GM21619 (cell line): Measurements from ENCODE around the gene FKBP11.

Experiments
- ATAC-seq: cut with Tn5 transposase; IDR thresholded peaks from one replicate; pipeline ENCODE4 v1.9.1; 2021; ENCODE audit not compliant: unreplicated experiment

FKBP11 gene

DNA sequence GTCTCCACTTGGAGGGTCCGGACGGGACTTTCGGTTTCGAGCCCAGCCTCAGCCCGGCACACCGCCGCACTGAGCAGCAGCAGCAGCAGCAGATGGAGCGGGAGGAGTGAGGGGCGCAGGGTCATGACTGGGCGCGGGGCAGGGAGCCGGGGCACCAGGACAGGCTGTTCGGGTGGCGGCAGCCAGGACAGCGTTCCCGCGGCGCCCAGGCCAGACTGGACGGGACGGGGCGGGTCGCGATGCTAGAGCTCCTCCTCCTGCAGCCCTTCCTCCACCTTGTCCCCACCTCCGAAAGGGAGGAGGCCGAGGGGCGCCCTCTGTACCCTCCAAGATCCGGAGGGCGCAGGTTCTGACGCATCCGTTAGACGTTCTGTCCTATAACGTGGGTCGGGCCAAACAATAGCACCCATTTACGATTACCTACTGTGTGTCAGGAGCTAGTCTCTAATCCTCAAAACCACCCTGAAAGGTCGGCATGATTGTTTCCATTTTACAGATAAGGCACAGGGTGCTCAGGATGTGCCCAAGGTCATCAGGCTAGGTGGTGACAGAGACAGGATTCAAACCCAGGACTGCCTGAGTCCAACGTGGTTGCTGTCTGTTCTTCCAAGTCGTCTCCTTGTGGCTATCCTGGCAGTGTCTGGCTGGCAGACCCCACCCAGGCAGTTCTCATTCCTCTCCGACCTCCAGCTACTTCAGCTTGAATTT lies at the start of gene FKBP11:
TSS of gene FKBP11 (minus strand) at position 189 of the 708 bp plus-strand sequence. CDS start at position 125, 64 bp downstream.
- ATAC-seq: peak; percentile 60

DNA sequence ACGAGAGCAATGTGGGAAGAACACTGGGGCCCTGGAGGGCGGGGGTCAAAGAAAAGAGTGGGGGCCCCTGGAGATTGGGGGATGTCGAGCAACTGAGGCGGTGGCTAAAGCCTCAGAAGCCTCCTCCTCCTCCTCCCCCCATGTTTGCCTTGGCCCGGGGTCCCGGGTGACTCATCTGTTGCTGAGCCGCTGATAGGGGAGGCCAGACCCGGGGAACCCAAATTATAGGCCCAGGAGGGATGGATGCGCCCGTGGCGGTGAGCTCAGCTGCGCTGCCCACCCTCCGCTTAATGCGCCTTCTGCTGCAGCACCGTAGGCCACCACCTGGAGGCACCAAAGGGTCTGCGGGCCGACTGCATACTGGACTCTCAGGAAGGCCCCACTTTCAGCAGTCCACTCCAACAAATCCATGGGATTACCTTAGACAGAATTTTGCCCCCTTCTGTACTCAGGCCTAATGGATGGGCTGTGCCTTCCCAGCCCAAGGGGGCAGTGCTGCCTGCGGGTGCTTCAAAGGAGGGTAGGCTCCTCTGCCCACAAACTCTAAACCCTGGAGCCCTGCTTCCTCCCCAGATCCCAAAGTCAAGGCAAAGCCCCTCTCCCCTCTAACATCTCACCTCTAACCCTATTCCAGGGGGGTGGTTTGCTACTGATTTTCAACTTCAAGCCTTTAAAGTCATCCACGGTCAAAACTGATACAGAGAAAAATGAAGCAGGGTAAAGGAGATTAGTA lies 48.8 kb upstream of the FKBP11 start:
- no peak for ATAC-seq

DNA sequence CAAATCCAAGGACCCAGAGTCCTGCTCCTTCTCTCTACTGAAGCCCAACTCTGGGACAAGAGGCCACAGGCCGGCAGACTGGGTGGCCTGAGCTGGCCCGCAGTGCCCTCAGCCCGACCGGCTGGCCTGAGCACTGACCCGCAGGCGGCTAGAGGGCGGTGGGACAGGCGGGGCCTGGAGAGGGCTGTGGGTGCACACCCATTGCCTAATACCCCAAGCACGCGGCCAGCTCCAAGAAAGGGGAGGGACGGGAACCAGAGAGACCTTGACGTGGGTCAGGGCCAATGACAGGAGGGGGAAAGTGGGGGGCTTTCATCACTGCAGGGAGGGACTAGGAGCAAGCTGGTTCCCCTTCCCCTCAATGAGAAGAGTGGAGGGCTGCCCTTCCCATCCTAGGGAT lies 48.2 kb upstream of the FKBP11 start:
- ATAC-seq: no peak

DNA sequence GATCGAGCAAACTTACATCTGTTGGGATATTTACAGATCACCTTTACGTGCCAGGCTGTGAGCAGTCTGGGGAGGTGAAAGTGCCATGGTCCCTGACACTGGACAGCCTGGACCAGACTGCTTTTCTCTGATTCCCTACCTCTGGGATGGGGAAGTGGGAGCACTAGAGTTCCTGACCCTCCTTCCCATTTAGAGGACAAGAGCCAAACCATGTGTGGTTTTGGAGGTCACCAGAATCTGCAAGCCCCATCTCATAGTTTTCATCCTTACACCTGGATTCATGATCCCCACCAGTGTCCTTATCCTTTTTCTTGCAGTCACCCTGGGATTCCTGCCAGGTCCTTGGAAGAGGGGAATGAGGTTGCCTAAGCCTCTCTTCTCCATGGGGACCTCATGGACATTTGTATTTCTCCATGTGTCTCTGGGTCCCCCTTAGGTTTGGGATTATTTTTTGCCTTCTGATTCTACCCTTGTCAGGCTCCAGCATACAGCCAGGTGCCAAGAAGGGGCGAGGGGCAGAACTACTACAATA lies 47.7 kb upstream of the FKBP11 start:
- no peak for ATAC-seq

DNA sequence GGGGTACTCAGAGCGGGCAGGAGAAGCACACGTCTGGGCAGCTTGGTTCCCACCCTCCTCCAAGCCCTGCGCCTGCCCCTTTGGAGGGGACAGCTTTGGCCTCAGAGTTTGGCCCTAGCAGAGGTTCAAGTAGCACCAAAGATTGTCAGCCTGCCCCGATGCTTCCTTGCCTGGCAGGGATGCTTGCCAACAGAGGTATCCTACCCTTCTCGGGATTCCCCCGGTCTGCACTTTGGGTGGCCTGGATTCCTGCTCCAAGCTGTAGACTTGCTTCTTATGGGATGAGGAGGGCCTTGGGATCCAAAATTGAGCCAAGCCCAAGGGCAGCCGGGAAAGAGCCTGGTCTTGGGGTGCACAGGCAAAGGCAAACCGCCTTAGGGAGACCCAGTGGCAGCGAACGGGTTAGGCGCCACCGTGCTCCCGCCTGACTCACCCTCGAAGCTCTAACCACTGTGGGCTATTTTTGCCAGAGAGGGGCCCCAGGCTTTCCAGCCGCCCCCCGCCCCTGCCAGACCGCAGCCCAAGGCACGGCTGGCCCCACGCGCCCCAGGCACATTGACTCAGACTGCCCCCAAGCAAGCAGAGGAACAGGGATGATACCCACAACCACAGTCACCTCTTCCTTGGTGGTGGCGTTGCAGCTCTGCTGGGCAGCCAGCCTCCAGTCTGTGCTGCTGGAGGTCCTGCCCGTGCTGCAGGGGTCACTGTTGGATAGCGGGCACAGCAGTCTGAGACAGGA lies 47.1 kb upstream of the FKBP11 start:
- no peak for ATAC-seq

DNA sequence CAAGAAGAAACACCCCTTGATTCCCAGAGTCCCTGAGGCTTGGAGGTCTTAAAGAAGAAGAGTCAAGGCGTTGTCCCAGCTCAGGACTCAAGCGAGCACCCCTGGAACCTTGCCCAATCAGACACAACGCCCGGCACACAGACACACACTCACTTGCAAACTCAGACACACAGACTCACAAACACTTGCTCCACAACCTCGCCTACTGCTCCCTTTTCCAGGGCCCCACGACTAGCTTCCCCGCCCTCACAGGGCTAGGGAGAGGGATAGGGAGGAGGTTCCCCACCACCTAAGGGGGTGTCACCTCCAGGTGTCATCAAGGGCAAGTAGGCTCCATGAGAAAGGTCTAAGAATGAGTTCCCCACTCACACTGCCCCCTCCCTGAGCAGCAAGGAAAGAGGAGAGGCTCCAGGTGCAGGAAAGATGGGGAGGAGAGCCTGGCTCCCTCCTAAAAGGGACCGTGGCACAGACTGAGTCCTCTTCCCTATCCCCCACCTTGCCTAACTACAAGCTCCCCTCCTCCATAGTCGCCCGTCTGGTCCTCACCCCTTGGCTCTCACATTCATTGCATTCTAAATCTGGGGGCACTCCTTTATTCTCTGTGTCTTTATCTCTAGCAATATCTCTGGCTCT lies 45.5 kb upstream of the FKBP11 start:
- ATAC-seq: no peak

DNA sequence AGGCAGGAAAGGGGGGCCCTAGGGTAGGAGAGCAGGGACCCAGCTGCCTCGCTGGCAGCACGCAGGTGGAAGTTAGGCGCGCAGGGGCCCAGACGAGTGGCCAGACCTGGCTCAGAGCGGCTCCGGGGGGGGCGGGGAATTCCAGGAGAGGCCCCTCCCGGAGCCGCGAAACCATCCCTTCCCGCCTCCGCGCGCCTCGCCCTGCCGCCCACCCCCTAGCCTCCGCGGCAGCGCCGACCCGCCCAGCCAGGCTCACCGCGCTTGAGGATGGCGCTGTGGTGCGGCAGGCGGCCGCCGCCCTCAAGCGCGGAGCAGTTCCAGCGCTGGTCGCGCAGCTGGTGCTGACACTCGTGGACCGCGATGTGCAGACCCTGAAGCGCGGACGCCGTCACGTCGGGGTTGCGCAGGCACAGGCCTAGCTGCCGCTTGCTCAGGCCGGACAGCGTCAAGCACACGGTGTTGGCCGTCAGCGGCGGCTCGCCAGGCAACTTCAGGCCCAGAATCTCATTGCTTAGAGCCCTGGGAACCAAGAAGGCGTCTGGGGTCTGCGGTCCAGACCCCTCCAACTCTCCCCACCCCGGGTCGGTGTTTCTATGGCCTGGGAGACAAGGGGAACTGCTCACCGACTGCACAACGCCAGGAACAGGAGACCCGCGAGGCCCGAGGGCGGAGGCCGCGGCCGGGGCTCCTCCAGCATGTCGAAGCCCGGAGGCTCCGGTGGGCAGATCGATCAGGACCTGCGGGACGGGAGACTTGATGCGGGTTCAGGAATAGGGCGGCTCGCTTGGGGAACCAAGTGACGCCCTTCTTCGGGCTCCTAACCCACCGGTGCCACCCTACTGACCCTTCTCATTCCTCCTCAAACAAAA lies 44.8 kb upstream of the FKBP11 start:
- no peak for ATAC-seq

DNA sequence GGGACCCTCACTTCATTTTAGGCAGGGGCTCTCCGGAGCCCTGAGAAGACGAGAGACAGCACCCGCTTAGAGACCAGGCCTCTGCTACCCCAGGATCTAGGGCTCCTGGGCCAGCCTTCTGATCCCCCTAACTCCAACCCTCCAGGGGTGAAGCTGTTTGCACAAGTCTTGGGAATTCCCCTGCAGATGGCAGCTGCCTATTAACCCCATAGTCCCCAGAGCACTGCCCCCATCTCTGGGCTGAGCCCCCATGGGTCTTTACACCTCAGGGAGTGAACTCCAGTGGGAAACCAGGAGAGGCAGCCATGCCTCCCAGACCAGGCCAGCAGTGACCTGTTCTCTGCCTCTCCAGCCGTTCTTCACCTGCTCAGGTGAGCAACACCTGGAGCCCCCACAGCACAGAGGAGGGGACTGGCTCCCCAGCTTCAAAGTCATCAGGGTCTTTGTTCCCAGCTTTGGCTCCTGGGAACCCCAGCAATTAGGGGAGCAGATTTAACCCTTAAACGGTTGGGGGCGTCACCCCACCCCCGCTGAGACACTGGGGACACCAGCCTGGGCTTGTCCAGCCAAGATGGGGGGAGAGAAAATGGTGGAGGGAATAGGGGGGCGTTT lies 44.0 kb upstream of the FKBP11 start:
- no peak for ATAC-seq

DNA sequence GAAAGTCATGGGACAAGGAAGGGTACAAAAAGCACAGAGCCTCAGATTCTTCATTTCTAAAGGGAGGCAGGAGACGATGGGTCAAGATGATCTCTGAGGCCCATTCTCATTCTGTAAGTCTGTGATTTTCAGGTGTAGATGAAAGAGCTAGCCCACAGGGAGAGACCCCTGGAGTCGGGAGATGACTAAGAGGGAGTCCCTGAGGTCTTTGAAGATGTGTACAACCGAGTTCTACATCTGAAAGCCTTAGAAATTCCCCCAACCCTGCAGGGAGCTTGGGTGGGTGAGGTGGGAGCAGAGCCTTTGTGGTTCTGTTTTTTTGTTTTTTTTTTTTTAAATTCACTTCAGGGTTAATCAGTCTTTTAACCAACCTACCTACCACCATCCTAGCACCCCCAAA lies 43.2 kb upstream of the FKBP11 start:
- no peak for ATAC-seq

DNA sequence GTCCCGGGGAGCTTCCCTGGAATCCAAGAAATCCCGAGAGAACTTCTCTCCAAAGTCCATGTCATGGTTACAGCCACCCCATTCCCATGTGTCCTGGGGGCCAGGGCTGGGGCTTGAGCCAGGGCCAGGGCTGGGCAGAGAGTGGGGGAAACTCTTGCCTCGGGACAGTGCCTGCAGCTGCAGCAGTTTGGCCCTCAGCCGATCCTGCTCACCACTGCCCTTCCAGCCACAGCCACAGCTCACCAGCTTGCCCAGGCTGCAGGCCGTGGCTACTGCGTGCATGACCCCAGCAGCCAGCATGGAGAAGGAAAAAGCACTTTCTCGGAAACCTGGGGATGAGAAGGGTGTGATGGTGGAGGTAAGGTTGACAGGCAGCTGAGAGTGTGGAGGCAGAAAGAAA lies 42.7 kb upstream of the FKBP11 start:
- ATAC-seq: no peak

DNA sequence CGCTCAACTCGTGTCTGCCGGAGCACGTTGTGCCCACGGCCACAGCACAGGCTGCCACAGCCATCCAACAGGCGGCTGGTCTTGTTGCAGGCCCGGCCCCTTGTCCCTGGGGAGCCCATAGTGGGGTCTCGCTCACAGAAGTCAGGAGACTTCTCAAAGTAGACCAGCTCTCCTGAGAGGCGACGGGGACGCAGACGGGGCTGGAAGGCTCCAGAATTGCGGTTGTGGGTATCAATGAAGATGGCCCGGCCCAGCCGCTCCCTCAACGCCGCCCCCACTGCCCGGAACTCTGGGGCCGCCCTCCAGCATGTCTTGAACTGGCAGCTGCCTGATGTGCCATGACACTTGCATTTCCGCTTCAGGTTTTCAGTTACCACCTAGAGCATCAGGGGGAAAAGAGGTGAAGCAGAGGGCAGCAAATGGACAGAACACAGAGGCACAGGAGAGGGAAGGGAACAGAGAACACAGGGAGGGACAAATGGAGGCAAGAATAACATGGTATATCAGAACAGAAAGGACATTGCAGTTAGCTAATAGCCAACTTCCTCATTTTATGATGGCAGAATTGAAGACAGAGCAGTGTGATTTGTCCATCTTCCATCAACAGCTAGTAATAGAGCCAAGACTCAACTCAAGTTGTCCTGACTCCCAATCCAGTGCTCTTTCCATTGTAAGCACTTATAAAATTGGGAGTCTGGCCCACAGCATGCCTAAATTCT lies 41.0 kb upstream of the FKBP11 start:
- no peak for ATAC-seq

DNA sequence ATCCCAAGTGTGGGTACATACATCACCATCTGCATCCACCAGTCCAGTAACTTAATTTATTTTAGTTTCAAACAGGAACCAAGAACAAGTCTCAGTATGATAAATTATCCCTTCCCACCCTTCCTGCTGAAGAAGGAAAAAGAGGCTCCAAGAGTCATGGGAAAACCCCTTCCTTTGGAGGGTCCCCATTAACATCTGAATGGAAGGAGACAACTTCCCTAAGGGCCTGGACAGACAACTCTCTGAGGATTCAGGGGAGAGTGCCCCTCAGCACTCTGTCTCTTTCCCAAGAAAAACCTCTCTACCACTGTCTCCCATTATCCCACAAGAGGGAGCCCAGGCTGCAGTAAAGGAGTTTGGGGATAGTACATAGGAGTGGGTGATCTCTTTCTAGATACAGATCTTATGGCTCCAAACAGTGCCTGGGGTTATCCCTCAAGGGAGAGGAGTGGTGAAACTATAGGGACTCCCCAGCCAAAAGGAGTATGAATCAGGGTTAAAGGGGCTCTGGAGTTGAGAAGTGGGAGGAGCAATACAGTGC lies 40.1 kb upstream of the FKBP11 start:
- no peak for ATAC-seq

DNA sequence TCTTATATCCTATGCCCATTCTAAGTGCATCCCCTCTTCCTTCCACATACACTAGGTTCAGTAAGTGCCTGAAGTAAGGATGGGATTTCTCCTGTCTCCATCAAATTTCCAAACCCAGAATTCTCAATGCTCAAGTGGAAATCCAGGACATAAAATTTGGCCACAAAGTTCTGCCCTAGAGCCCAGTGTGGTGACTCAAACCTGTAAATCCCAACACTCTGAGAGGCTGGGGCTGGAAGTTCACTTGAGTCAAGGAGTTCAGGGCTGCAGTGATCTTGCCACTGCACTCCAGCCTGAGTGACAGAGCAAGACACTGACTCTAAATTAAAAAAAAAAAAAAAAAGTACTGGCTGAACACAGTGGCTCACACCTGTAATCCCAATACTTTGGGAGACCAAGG lies 36.5 kb upstream of the FKBP11 start:
- no peak for ATAC-seq

DNA sequence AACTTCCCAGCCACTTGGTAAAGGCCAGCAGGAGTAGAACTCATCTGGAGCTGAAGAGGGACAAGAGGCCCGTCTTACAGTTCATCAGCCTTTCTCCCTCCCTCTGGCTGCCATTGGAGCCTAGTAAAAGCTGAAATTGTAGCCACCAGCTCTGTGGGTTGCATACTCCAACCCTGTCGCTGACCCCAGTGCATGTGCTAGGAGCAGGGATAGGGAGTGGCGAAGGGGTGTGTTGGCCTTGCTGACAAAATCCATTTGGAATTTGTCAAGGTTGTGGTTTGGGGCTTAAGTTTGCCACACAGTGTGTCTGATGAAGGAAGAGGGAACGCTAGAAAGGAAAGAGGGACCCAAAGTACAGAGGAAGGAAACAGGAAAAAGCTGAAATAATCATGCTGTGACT lies 36.0 kb upstream of the FKBP11 start:
- ATAC-seq: no peak

DNA sequence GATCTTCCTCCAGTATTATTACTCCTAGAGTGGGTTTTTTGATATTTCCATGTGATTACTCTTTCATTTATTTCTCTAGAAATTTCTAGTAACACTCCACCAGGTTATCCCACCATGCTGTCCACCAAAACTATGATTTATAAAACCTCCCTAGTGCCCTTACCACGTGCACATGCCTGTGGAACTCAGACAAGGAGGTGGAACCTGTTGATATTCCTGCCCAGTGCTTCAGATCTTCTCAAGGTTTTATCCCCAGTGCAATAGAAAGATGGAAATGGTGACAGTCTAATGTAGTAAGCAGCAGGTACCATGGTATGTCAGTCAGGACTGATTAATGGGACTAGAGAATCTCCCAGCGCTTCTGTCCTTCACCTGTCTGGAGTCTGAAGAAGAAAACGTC lies 35.5 kb upstream of the FKBP11 start:
- no peak for ATAC-seq

DNA sequence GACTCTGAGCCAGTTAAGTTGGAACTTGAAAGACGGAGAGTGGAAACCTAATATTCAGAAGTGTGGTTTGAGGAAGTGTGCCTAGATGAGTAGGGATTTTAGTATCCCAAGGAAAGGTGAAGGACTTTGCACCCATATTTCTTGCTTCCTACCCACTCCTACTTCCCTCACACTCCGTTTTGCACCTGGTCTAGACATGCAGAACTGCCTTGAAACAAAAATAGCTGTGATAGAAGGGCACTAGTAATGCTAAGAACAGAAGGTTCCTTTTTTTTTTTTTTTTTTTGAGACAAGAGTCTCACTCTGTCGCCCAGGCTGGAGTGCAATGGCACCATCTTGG lies 32.7 kb upstream of the FKBP11 start:
- no peak for ATAC-seq

DNA sequence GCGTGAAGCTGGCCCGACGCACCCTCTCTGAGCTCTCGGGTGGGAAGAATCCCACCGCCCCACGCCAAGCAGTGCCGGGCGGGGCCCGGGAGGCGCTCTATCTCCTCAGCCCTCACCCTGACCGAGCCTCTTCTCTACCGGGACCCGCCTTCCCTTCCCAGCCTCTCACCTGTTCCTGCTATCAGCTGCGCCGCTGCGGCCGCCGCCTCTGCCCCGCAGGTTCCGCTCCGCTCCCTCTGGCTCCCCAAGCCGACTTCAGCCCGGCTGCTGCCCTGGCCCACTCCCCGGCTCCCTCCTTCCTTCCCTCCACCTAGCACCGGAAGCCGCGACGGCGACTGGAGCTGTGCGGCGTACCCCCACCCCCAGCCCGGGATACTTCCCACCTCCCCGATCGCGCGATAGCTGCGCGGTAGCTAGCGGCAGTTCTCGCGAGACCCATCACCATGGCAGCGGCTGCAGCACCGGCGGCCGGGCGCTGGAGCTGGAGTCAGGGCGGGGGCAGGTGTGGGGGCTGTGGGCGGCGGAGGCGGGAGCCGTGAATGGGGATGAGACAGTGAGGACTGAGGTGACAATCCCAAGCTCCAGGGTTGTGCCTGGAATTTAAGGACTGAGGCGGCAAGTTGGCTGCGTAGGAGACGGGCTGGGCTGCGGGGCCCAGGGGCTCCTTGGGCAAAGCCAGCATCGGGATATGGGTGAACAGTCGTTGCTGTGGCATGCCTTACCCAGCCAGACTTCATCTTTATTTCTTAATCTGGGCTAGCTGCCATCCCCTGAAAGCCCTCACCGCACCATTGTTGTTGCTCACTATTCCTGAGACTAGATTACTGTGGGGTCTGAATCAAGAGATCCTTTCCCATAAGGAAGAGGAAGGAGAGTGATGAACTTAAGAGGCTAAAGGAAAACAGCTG lies 32.1 kb upstream of the FKBP11 start, which contains the start of gene ARF3:
TSS of gene ARF3 (minus strand) at position 347 of the 908 bp plus-strand sequence. CDS start 16,392 bp downstream, outside the sequence.
- ATAC-seq: peak; percentile 88
